NT2/D1 (cell line): ENCODE measurements around the gene EPM2A.

Experiments
- SUZ12 ChIP-seq: IDR thresholded peaks from 2 replicates; pipeline ENCODE4 v1.6.1; 2011; ENCODE audit not compliant: insufficient read length, insufficient read depth; ENCODE audit errors: extremely low read depth
- YY1 ChIP-seq: IDR thresholded peaks from 2 replicates; pipeline ENCODE4 v1.6.1; 2011; ENCODE audit not compliant: insufficient read length, insufficient read depth
- ZNF274 ChIP-seq: IDR thresholded peaks from 2 replicates; pipeline ENCODE4 v1.6.1; 2011; ENCODE audit warnings: mild to moderate bottlenecking, low read depth, low read length

DNA sequence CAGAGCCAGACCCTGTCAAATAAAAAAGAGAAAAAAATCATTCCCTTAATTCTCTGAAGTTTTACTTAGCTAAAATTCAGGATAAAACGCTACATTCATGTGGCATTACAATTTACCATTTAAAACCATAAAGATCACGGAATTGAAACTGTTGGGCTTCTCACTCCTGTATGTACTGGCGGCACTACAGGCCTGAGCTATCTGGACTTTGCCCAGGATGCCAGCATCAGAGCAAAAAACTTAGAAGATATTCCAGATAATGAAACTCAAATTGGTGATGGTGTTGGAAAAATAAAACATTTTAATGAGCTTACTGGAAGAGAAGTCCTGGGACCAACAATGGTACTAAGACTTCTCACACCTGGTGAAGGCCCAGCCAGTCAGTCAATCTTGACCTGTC lies 14.2 kb downstream of the EPM2A start:
- TF ChIP-seq YY1 (no peak), ZNF274 (no peak), SUZ12 (no peak)
